ENCODE measurements around the gene ADAMTS12. TPM values are rescaled to one million over a fixed set of nuclear protein-coding genes. Genes with fewer than 3 reads are reported as not detected.

Gene ADAMTS12
- total RNA-seq, 1 experiment from 2014 or later = 6.2 TPM

DNA sequence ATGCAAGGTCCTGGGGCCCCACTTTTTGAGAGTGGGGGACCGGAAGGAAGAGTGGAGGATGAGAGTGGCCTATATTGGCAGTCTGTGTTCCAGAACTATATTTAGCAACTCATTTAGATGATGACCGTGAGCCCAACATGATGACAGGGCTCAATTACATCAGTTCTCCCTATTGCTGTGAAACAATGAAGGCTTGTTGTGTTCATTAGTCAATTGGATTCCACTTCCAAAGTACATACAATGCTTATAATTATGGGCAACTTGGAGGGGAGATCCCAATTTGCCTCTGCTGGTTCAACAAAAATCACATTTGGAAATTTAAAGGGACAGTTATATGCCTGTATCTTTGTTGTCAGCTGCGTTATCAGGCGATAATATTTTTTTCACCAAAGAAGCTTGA lies 360.0 kb downstream of the ADAMTS12 start:
- H3K18ac ChIP-seq (ENCODE audit: insufficient read length, low read depth, low read length) = no peak overlapping the region
- H3K4ac ChIP-seq (ENCODE audit: low read depth, low read length) = no peak overlapping the region
- no peak overlapping the region for H4K91ac ChIP-seq (ENCODE audit: insufficient read length, low read depth, low read length)
- H3K4me2 ChIP-seq (ENCODE audit: insufficient read depth, insufficient read length, low read length) = no peak overlapping the region
- no peak overlapping the region for H3T11ph ChIP-seq (ENCODE audit: low read length)
- H3K27me3 ChIP-seq (ENCODE audit: insufficient read depth, low read length) = no peaks in the 10 kb centered on the region
- no peaks in the 10 kb centered on the region for H3K79me2 ChIP-seq (ENCODE audit: insufficient read depth, low read length)
- Mint-ChIP-seq H3K4me1 (peaks cover 4 to 5% of the 10 kb centered on the region in 2 experiments), H3K4me3 (no peak overlapping the region), H3K27ac (no peak overlapping the region), H3K27me3 (ENCODE audit: low read depth) (no peaks in the 10 kb centered on the region), H3K36me3 (ENCODE audit: insufficient read depth in 1 of 3, low read depth in 3 of 3) (peaks cover 0 to 4% (median 4%) of the 10 kb centered on the region in 3 experiments; a peak in 3 of 7 replicates), H3K9me3 (no peaks in the 10 kb centered on the region)
- H3K4me1 ChIP-seq (ENCODE audit: insufficient read depth, low read length) = no peaks in the 10 kb centered on the region
- H4K20me1 ChIP-seq (ENCODE audit: control insufficient read depth, insufficient read depth, insufficient read length) = no peaks in the 10 kb centered on the region
- H3K14ac ChIP-seq (ENCODE audit: insufficient read depth, low read length) = no peak overlapping the region
- no peak overlapping the region for H3K9ac ChIP-seq (ENCODE audit: extremely low read depth, insufficient read length, low read length)
- H2AK5ac ChIP-seq (ENCODE audit: insufficient read length, low read length) = no peak overlapping the region
- no peak overlapping the region for H2BK20ac ChIP-seq (ENCODE audit: low read depth, low read length, poor library complexity, severe bottlenecking)
- no peak overlapping the region for H3K23ac ChIP-seq (ENCODE audit: insufficient read length, low read depth, low read length)
- H3K23me2 ChIP-seq (ENCODE audit: insufficient read length, low read depth, low read length, poor library complexity, severe bottlenecking) = no peaks in the 10 kb centered on the region
- no peak overlapping the region for H3K27ac ChIP-seq (ENCODE audit: insufficient read length, low read depth, low read length)
- no peak overlapping the region for H2AFZ ChIP-seq (ENCODE audit: low read length)
- TF ChIP-seq, protein P1, sequence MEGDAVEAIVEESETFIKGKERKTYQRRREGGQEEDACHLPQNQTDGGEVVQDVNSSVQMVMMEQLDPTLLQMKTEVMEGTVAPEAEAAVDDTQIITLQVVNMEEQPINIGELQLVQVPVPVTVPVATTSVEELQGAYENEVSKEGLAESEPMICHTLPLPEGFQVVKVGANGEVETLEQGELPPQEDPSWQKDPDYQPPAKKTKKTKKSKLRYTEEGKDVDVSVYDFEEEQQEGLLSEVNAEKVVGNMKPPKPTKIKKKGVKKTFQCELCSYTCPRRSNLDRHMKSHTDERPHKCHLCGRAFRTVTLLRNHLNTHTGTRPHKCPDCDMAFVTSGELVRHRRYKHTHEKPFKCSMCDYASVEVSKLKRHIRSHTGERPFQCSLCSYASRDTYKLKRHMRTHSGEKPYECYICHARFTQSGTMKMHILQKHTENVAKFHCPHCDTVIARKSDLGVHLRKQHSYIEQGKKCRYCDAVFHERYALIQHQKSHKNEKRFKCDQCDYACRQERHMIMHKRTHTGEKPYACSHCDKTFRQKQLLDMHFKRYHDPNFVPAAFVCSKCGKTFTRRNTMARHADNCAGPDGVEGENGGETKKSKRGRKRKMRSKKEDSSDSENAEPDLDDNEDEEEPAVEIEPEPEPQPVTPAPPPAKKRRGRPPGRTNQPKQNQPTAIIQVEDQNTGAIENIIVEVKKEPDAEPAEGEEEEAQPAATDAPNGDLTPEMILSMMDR (conservative IDR thresholded peaks at IDR 0.05) = no peak
- H3K79me1 ChIP-seq (ENCODE audit: insufficient read depth, low read depth, low read length, poor library complexity, severe bottlenecking) = no peaks in the 10 kb centered on the region
- H3K9me3 ChIP-seq (ENCODE audit: control insufficient read depth, low read depth, low read length) = no peaks in the 10 kb centered on the region
- DNase-seq = no peak
- H2BK15ac ChIP-seq (ENCODE audit: low read depth, low read length) = no peak overlapping the region
- H2BK12ac ChIP-seq (ENCODE audit: insufficient read length, low read depth, low read length) = no peak overlapping the region
- no peak overlapping the region for H3K56ac ChIP-seq (ENCODE audit: insufficient read length, low read depth, low read length)
- no peak overlapping the region for H4K8ac ChIP-seq (replicated peaks; ENCODE audit: insufficient read length, low read depth, low read length)
- no peak overlapping the region for H4K5ac ChIP-seq (ENCODE audit: insufficient read length, low read depth, low read length)
- no CpG with 5 or more reads among the region's 4 CpGs for WGBS (ENCODE audit: extremely low coverage, insufficient read length, low lambda C conversion rate)
- no peak overlapping the region for H2BK5ac ChIP-seq (ENCODE audit: insufficient read length, low read length)
- no peak overlapping the region for H2BK120ac ChIP-seq (ENCODE audit: low read depth, low read length, poor library complexity, severe bottlenecking)

Measured in H9 (cell line).